ENCODE data around the gene ZNF76. TPM values are rescaled to one million over a fixed set of nuclear protein-coding genes. Genes with fewer than 3 reads are reported as not detected.

ZNF76 gene
- total RNA-seq, 1 donor from 2014 or later = 14.8 TPM

- H3K4me3 ChIP-seq = no peak overlapping the region
- no peaks in the 10 kb centered on the region for H3K27me3 ChIP-seq
- H3K9ac ChIP-seq = no peak overlapping the region
- no peak overlapping the region for H2AFZ ChIP-seq (replicated peaks)
- no peak for DNase-seq (ENCODE audit: low spot score)
- Mint-ChIP-seq H3K27ac (no peak overlapping the region), H3K4me1 (no peaks in the 10 kb centered on the region), H3K4me3 (no peak overlapping the region), H3K36me3 (peaks cover 42% of the 10 kb centered on the region), H3K9me3 (no peaks in the 10 kb centered on the region), H3K27me3 (ENCODE audit: insufficient read depth, low read depth) (peaks cover 2% of the 10 kb centered on the region)
- no peaks in the 10 kb centered on the region for H3K36me3 ChIP-seq
- no peak overlapping the region for H3K4me2 ChIP-seq
- H4K20me1 ChIP-seq (ENCODE audit: low read depth) = peaks cover 17% of the 10 kb centered on the region
- H3F3A ChIP-seq (ENCODE audit: low read depth) = no peaks in the 10 kb centered on the region
- no peaks in the 10 kb centered on the region for H3K9me3 ChIP-seq (ENCODE audit: low read depth)
- H3K79me2 ChIP-seq (ENCODE audit: low read depth) = no peaks in the 10 kb centered on the region
- no peak overlapping the region for H3K27ac ChIP-seq
- H3K4me1 ChIP-seq = no peaks in the 10 kb centered on the region
- TF ChIP-seq CTCF (IDR thresholded peaks at IDR 0.05) (no peak), EZH2phosphoT487 (IDR thresholded peaks at IDR 0.05) (no peak), EZH2 (IDR thresholded peaks at IDR 0.05) (no peak)
Measured at GRCh38 chr6:35228481-35228880, 31.1 kb upstream of the ZNF76 start.

GRCh38 chr6:35229304-35229703, 30.2 kb upstream of the ZNF76 start:
- Mint-ChIP-seq H3K27me3 (ENCODE audit: insufficient read depth, low read depth) (peaks cover 4% of the 10 kb centered on the region), H3K4me1 (no peaks in the 10 kb centered on the region), H3K36me3 (peaks cover 43% of the 10 kb centered on the region), H3K9me3 (no peaks in the 10 kb centered on the region), H3K4me3 (no peak overlapping the region), H3K27ac (no peak overlapping the region)
- Histone ChIP-seq H3K9me3 (ENCODE audit: low read depth) (no peaks in the 10 kb centered on the region), H2AFZ (replicated peaks) (no peak overlapping the region), H3K9ac (no peak overlapping the region), H3K4me2 (no peak overlapping the region), H3K36me3 (no peaks in the 10 kb centered on the region), H3K4me3 (no peak overlapping the region), H3K79me2 (ENCODE audit: low read depth) (no peaks in the 10 kb centered on the region), H4K20me1 (ENCODE audit: low read depth) (peaks cover 17% of the 10 kb centered on the region), H3K27ac (no peak overlapping the region), H3F3A (ENCODE audit: low read depth) (no peaks in the 10 kb centered on the region), H3K27me3 (no peaks in the 10 kb centered on the region), H3K4me1 (no peaks in the 10 kb centered on the region)
- DNase-seq (ENCODE audit: low spot score) = no peak
- TF ChIP-seq EZH2 (IDR thresholded peaks at IDR 0.05) (no peak), EZH2phosphoT487 (IDR thresholded peaks at IDR 0.05) (no peak)

- peaks cover 15% of the 10 kb centered on the region for H4K20me1 ChIP-seq (ENCODE audit: low read depth)
- no peak overlapping the region for H3K4me3 ChIP-seq
- H3K27ac ChIP-seq = no peak overlapping the region
- H3K4me1 Mint-ChIP-seq = no peaks in the 10 kb centered on the region
- peaks cover 51% of the 10 kb centered on the region for H3K36me3 Mint-ChIP-seq
- DNase-seq (ENCODE audit: low spot score) = no peak
- no peaks in the 10 kb centered on the region for H3K27me3 ChIP-seq
- no peaks in the 10 kb centered on the region for H3K9me3 ChIP-seq (ENCODE audit: low read depth)
- no peak overlapping the region for H3K4me2 ChIP-seq
- H3F3A ChIP-seq (ENCODE audit: low read depth) = no peaks in the 10 kb centered on the region
- no peak overlapping the region for H3K27ac Mint-ChIP-seq
- peaks cover 3% of the 10 kb centered on the region for H3K9me3 Mint-ChIP-seq
- no peaks in the 10 kb centered on the region for H3K36me3 ChIP-seq
- H3K9ac ChIP-seq = no peak overlapping the region
- no peak overlapping the region for H2AFZ ChIP-seq (replicated peaks)
- peaks cover 4% of the 10 kb centered on the region for H3K27me3 Mint-ChIP-seq (ENCODE audit: insufficient read depth, low read depth)
- no peaks in the 10 kb centered on the region for H3K4me1 ChIP-seq
- no peak overlapping the region for H3K4me3 Mint-ChIP-seq
- H3K79me2 ChIP-seq (ENCODE audit: low read depth) = no peaks in the 10 kb centered on the region
- TF ChIP-seq CTCF (IDR thresholded peaks at IDR 0.05) = no peak
- no peak for TF ChIP-seq EZH2phosphoT487 (IDR thresholded peaks at IDR 0.05)
- TF ChIP-seq EZH2 (IDR thresholded peaks at IDR 0.05) = no peak
Measured at GRCh38 chr6:35230498-35230897, 29.0 kb upstream of the ZNF76 start.

- H3K4me2 ChIP-seq = no peak overlapping the region
- no peaks in the 10 kb centered on the region for H3K27me3 ChIP-seq
- DNase-seq (ENCODE audit: low spot score) = no peak
- H3K9me3 ChIP-seq (ENCODE audit: low read depth) = no peaks in the 10 kb centered on the region
- Mint-ChIP-seq H3K9me3 (peaks cover 3% of the 10 kb centered on the region), H3K27ac (no peak overlapping the region), H3K4me3 (no peak overlapping the region), H3K4me1 (no peaks in the 10 kb centered on the region), H3K27me3 (ENCODE audit: insufficient read depth, low read depth) (peaks cover 3% of the 10 kb centered on the region), H3K36me3 (peaks cover 52% of the 10 kb centered on the region)
- H3K4me1 ChIP-seq = no peaks in the 10 kb centered on the region
- no peaks in the 10 kb centered on the region for H3F3A ChIP-seq (ENCODE audit: low read depth)
- no peaks in the 10 kb centered on the region for H3K79me2 ChIP-seq (ENCODE audit: low read depth)
- H4K20me1 ChIP-seq (ENCODE audit: low read depth) = peaks cover 17% of the 10 kb centered on the region
- no peak overlapping the region for H3K4me3 ChIP-seq
- no peaks in the 10 kb centered on the region for H3K36me3 ChIP-seq
- no peak overlapping the region for H3K27ac ChIP-seq
- TF ChIP-seq CTCF (IDR thresholded peaks at IDR 0.05) = no peak
- no peak for TF ChIP-seq EZH2phosphoT487 (IDR thresholded peaks at IDR 0.05)
- no peak for TF ChIP-seq EZH2 (IDR thresholded peaks at IDR 0.05)
- H3K9ac ChIP-seq = no peak overlapping the region
- no peak overlapping the region for H2AFZ ChIP-seq (replicated peaks)
Measured at GRCh38 chr6:35230950-35231349, 28.6 kb upstream of the ZNF76 start.

Measured in neural progenitor cell (in vitro differentiated cells).